ENCODE measurements around the gene CCR2. TPM values are rescaled to one million over a fixed set of nuclear protein-coding genes. Genes with fewer than 3 reads are reported as not detected.
A peak's percentile ranks its signal among the peaks of the same experiment; 100 is the strongest.

Gene CCR2
- polyA plus RNA-seq, 1 of the 3 experiments (the other 2 are of a cell fraction): not detected

DNA sequence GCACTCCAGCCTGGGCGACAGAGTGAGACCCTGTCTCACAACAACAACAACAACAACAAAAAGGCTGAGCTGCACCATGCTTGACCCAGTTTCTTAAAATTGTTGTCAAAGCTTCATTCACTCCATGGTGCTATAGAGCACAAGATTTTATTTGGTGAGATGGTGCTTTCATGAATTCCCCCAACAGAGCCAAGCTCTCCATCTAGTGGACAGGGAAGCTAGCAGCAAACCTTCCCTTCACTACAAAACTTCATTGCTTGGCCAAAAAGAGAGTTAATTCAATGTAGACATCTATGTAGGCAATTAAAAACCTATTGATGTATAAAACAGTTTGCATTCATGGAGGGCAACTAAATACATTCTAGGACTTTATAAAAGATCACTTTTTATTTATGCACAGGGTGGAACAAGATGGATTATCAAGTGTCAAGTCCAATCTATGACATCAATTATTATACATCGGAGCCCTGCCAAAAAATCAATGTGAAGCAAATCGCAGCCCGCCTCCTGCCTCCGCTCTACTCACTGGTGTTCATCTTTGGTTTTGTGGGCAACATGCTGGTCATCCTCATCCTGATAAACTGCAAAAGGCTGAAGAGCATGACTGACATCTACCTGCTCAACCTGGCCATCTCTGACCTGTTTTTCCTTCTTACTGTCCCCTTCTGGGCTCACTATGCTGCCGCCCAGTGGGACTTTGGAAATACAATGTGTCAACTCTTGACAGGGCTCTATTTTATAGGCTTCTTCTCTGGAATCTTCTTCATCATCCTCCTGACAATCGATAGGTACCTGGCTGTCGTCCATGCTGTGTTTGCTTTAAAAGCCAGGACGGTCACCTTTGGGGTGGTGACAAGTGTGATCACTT lies 18.8 kb downstream of the CCR2 start:
- Histone ChIP-seq H3K27me3 (ENCODE audit: insufficient read depth) (peaks cover 49% of the 10 kb centered on the region), H3K27ac (ENCODE audit: low read depth in 2 of 2, low read length in 1 of 2) (no peak overlapping the region), H2AFZ (ENCODE audit: low read depth) (no peak overlapping the region), H3F3A (replicated peaks; ENCODE audit: insufficient read depth) (peaks cover 3% of the 10 kb centered on the region), H3K4me2 (no peak overlapping the region), H3K4me1 (ENCODE audit: control insufficient read depth in 1 of 2, insufficient read depth in 2 of 2, low read depth in 1 of 2, low read length in 1 of 2) (no peaks in the 10 kb centered on the region), H3K4me3 (ENCODE audit: low read depth in 2 of 2, low read length in 1 of 2) (no peak overlapping the region; a peak in 1 of 4 replicates), H3K9me2 (no peaks in the 10 kb centered on the region), H3K9me3 (no peaks in the 10 kb centered on the region), H3K36me3 (replicated peaks in 1 of 2; ENCODE audit: control insufficient read depth in 1 of 2, insufficient read depth in 2 of 2, low read length in 1 of 2) (no peaks in the 10 kb centered on the region), H3K9ac (no peak overlapping the region), H3K79me2 (ENCODE audit: insufficient read depth) (no peaks in the 10 kb centered on the region), H4K20me1 (ENCODE audit: insufficient read depth) (no peaks in the 10 kb centered on the region)
- 34% methylated on average over 8 of the region's 9 CpGs for WGBS (ENCODE audit: low lambda C conversion rate)
- ChIA-PET CTCF (interaction anchor here (1.2 to 1.5 kb wide), 4 partner anchors 30 to 293 kb away, joined by 3 to 4 read pairs (median 3); no protein-coding TSS in a partner anchor), POLR2A (no interaction called here)
- no peak for DNase-seq
- TF ChIP-seq MEF2A (IDR thresholded peaks at IDR 0.05; ENCODE audit: borderline replicate concordance, low read depth) (no peak), NRF1 (IDR thresholded peaks at IDR 0.05; ENCODE audit: low read depth, low read length) (no peak), RAD21 (IDR thresholded peaks at IDR 0.05; ENCODE audit: low read length) (peak; percentile 22; the same call in 1 of the 2 replicates)

DNA sequence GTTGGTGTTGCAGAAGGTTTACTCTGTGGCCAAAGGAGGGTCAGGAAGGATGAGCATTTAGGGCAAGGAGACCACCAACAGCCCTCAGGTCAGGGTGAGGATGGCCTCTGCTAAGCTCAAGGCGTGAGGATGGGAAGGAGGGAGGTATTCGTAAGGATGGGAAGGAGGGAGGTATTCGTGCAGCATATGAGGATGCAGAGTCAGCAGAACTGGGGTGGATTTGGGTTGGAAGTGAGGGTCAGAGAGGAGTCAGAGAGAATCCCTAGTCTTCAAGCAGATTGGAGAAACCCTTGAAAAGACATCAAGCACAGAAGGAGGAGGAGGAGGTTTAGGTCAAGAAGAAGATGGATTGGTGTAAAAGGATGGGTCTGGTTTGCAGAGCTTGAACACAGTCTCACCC lies 20.8 kb downstream of the CCR2 start:
- no peaks in the 10 kb centered on the region for H3K9me2 ChIP-seq
- peaks cover 3% of the 10 kb centered on the region for H3F3A ChIP-seq (replicated peaks; ENCODE audit: insufficient read depth)
- no peaks in the 10 kb centered on the region for H3K36me3 ChIP-seq (replicated peaks in 1 of 2; ENCODE audit: control insufficient read depth in 1 of 2, insufficient read depth in 2 of 2, low read length in 1 of 2)
- peaks cover 42% of the 10 kb centered on the region for H3K27me3 ChIP-seq (ENCODE audit: insufficient read depth)
- ChIA-PET POLR2A (no interaction called here), CTCF (interaction anchor here (1.6 kb wide), 1 partner anchor 436 kb away, joined by 5 read pairs; no protein-coding TSS in a partner anchor)
- H3K79me2 ChIP-seq (ENCODE audit: insufficient read depth): no peaks in the 10 kb centered on the region
- no peak overlapping the region for H3K27ac ChIP-seq (ENCODE audit: low read depth in 2 of 2, low read length in 1 of 2)
- no peaks in the 10 kb centered on the region for H3K9me3 ChIP-seq
- no peak overlapping the region for H3K9ac ChIP-seq
- DNase-seq: no peak
- H2AFZ ChIP-seq (ENCODE audit: low read depth): no peak overlapping the region
- 0% methylated on average over 3 of the region's 3 CpGs for WGBS (ENCODE audit: low lambda C conversion rate)
- no peaks in the 10 kb centered on the region for H3K4me1 ChIP-seq (ENCODE audit: control insufficient read depth in 1 of 2, insufficient read depth in 2 of 2, low read depth in 1 of 2, low read length in 1 of 2)
- H3K4me3 ChIP-seq (ENCODE audit: low read depth in 2 of 2, low read length in 1 of 2): no peak overlapping the region
- TF ChIP-seq MEF2A (IDR thresholded peaks at IDR 0.05; ENCODE audit: borderline replicate concordance, low read depth): no peak
- no peak for TF ChIP-seq GATA2 (CRISPR knock-in tag; IDR thresholded peaks at IDR 0.05)
- no peak for TF ChIP-seq RXRA (IDR thresholded peaks at IDR 0.05; ENCODE audit: borderline replicate concordance, low read depth)
- TF ChIP-seq FOSL2 (IDR thresholded peaks at IDR 0.05; ENCODE audit: borderline replicate concordance, low read depth): no peak
- no peak for TF ChIP-seq RFX5 (IDR thresholded peaks at IDR 0.05; ENCODE audit: low read length)
- TF ChIP-seq, protein P1, sequence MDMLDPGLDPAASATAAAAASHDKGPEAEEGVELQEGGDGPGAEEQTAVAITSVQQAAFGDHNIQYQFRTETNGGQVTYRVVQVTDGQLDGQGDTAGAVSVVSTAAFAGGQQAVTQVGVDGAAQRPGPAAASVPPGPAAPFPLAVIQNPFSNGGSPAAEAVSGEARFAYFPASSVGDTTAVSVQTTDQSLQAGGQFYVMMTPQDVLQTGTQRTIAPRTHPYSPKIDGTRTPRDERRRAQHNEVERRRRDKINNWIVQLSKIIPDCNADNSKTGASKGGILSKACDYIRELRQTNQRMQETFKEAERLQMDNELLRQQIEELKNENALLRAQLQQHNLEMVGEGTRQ (IDR thresholded peaks at IDR 0.05; ENCODE audit: borderline replicate concordance, low read depth, low read length): no peak
- no peak for TF ChIP-seq MXI1 (IDR thresholded peaks at IDR 0.05; ENCODE audit: low read depth, low read length)
- TF ChIP-seq FOXJ3 (CRISPR knock-in tag; IDR thresholded peaks at IDR 0.05): no peak
- TF ChIP-seq, protein P2, sequence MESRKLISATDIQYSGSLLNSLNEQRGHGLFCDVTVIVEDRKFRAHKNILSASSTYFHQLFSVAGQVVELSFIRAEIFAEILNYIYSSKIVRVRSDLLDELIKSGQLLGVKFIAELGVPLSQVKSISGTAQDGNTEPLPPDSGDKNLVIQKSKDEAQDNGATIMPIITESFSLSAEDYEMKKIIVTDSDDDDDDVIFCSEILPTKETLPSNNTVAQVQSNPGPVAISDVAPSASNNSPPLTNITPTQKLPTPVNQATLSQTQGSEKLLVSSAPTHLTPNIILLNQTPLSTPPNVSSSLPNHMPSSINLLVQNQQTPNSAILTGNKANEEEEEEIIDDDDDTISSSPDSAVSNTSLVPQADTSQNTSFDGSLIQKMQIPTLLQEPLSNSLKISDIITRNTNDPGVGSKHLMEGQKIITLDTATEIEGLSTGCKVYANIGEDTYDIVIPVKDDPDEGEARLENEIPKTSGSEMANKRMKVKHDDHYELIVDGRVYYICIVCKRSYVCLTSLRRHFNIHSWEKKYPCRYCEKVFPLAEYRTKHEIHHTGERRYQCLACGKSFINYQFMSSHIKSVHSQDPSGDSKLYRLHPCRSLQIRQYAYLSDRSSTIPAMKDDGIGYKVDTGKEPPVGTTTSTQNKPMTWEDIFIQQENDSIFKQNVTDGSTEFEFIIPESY (IDR thresholded peaks at IDR 0.05; ENCODE audit: borderline replicate concordance, low read depth): no peak
- TF ChIP-seq TCF12 (IDR thresholded peaks at IDR 0.05): no peak
- no peak overlapping the region for H3K4me2 ChIP-seq
- no peaks in the 10 kb centered on the region for H4K20me1 ChIP-seq (ENCODE audit: insufficient read depth)
